ENCODE data around the gene TAS2R46. TPM values are rescaled to one million over a fixed set of nuclear protein-coding genes. Genes with fewer than 3 reads are reported as not detected.

TAS2R46 gene
- total and polyA plus RNA-seq, 2 experiments from 2014 or later: 0.45 to 5.0 TPM

DNA sequence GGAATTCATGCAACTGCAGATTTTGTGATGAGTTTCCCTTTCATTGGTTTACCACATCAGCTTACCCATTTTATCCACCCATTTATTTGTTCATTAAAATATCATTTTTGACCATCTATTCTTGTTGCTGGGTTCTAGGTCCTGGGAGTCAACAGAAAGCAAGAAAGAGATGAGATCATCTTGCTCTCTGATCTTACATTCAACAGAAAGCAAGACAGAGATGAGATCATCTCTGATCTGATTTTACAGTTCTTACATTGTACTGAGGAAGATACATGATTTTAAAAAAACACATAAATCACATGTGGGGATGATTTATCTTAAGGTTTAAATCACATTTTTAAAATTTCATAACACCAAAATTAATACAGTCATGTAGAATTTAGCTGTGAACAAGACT, 2.3 kb downstream of the TAS2R46 start:
- Histone ChIP-seq H2AFZ (no peak overlapping the region), H4K20me1 (replicated peaks; ENCODE audit: insufficient read depth) (no peaks in the 10 kb centered on the region), H3F3A (replicated peaks; ENCODE audit: low read depth) (no peaks in the 10 kb centered on the region), H3K79me2 (replicated peaks; ENCODE audit: insufficient read depth) (0 out of 2 replicates have a peak, but pooled peaks cover 4% of the 10 kb centered on the region), H3K4me3 (no peak overlapping the region), H3K27me3 (ENCODE audit: insufficient read depth) (no peaks in the 10 kb centered on the region), H3K9me2 (ENCODE audit: insufficient read depth) (no peaks in the 10 kb centered on the region; the same call in 1 of the 2 replicates), H3K27ac (ENCODE audit: low read depth) (no peak overlapping the region), H3K36me3 (ENCODE audit: insufficient read depth) (no peaks in the 10 kb centered on the region), H3K4me2 (no peak overlapping the region), H3K4me1 (ENCODE audit: insufficient read depth) (no peaks in the 10 kb centered on the region)
- Mint-ChIP-seq H3K36me3 (ENCODE audit: low read depth) (peaks cover 9% of the 10 kb centered on the region; the same call in 1 of the 3 replicates), H3K27me3 (ENCODE audit: insufficient read depth, low read depth, poor library complexity) (no peaks in the 10 kb centered on the region), H3K4me3 (no peak overlapping the region), H3K27ac (no peak overlapping the region), H3K4me1 (0 out of 3 replicates have a peak, but pooled peaks cover 5% of the 10 kb centered on the region), H3K9me3 (no peaks in the 10 kb centered on the region)
- no peak for DNase-seq (ENCODE audit: low spot score)
- no peak for TF ChIP-seq STAT1 (IDR thresholded peaks at IDR 0.05; ENCODE audit: unreplicated experiment)
- TF ChIP-seq JUNB (IDR thresholded peaks at IDR 0.05; ENCODE audit: unreplicated experiment): no peak
- TF ChIP-seq NANOG (IDR thresholded peaks at IDR 0.05; ENCODE audit: borderline replicate concordance): no peak
- TF ChIP-seq EZH2phosphoT487 (IDR thresholded peaks at IDR 0.05; ENCODE audit: unreplicated experiment): no peak
- TF ChIP-seq, protein P1, sequence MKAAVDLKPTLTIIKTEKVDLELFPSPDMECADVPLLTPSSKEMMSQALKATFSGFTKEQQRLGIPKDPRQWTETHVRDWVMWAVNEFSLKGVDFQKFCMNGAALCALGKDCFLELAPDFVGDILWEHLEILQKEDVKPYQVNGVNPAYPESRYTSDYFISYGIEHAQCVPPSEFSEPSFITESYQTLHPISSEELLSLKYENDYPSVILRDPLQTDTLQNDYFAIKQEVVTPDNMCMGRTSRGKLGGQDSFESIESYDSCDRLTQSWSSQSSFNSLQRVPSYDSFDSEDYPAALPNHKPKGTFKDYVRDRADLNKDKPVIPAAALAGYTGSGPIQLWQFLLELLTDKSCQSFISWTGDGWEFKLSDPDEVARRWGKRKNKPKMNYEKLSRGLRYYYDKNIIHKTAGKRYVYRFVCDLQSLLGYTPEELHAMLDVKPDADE (IDR thresholded peaks at IDR 0.05): no peak
- no peak for TF ChIP-seq CREB1 (CRISPR knock-in tag; IDR thresholded peaks at IDR 0.05; ENCODE audit: low read depth)
- no peak for TF ChIP-seq ZNF331 (CRISPR knock-in tag; IDR thresholded peaks at IDR 0.05; ENCODE audit: low read depth)
- no peak for TF ChIP-seq ZNF114 (CRISPR knock-in tag; IDR thresholded peaks at IDR 0.05)
- TF ChIP-seq, protein P2, sequence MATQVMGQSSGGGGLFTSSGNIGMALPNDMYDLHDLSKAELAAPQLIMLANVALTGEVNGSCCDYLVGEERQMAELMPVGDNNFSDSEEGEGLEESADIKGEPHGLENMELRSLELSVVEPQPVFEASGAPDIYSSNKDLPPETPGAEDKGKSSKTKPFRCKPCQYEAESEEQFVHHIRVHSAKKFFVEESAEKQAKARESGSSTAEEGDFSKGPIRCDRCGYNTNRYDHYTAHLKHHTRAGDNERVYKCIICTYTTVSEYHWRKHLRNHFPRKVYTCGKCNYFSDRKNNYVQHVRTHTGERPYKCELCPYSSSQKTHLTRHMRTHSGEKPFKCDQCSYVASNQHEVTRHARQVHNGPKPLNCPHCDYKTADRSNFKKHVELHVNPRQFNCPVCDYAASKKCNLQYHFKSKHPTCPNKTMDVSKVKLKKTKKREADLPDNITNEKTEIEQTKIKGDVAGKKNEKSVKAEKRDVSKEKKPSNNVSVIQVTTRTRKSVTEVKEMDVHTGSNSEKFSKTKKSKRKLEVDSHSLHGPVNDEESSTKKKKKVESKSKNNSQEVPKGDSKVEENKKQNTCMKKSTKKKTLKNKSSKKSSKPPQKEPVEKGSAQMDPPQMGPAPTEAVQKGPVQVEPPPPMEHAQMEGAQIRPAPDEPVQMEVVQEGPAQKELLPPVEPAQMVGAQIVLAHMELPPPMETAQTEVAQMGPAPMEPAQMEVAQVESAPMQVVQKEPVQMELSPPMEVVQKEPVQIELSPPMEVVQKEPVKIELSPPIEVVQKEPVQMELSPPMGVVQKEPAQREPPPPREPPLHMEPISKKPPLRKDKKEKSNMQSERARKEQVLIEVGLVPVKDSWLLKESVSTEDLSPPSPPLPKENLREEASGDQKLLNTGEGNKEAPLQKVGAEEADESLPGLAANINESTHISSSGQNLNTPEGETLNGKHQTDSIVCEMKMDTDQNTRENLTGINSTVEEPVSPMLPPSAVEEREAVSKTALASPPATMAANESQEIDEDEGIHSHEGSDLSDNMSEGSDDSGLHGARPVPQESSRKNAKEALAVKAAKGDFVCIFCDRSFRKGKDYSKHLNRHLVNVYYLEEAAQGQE (IDR thresholded peaks at IDR 0.05; ENCODE audit: unreplicated experiment): no peak
- TF ChIP-seq, protein P3, sequence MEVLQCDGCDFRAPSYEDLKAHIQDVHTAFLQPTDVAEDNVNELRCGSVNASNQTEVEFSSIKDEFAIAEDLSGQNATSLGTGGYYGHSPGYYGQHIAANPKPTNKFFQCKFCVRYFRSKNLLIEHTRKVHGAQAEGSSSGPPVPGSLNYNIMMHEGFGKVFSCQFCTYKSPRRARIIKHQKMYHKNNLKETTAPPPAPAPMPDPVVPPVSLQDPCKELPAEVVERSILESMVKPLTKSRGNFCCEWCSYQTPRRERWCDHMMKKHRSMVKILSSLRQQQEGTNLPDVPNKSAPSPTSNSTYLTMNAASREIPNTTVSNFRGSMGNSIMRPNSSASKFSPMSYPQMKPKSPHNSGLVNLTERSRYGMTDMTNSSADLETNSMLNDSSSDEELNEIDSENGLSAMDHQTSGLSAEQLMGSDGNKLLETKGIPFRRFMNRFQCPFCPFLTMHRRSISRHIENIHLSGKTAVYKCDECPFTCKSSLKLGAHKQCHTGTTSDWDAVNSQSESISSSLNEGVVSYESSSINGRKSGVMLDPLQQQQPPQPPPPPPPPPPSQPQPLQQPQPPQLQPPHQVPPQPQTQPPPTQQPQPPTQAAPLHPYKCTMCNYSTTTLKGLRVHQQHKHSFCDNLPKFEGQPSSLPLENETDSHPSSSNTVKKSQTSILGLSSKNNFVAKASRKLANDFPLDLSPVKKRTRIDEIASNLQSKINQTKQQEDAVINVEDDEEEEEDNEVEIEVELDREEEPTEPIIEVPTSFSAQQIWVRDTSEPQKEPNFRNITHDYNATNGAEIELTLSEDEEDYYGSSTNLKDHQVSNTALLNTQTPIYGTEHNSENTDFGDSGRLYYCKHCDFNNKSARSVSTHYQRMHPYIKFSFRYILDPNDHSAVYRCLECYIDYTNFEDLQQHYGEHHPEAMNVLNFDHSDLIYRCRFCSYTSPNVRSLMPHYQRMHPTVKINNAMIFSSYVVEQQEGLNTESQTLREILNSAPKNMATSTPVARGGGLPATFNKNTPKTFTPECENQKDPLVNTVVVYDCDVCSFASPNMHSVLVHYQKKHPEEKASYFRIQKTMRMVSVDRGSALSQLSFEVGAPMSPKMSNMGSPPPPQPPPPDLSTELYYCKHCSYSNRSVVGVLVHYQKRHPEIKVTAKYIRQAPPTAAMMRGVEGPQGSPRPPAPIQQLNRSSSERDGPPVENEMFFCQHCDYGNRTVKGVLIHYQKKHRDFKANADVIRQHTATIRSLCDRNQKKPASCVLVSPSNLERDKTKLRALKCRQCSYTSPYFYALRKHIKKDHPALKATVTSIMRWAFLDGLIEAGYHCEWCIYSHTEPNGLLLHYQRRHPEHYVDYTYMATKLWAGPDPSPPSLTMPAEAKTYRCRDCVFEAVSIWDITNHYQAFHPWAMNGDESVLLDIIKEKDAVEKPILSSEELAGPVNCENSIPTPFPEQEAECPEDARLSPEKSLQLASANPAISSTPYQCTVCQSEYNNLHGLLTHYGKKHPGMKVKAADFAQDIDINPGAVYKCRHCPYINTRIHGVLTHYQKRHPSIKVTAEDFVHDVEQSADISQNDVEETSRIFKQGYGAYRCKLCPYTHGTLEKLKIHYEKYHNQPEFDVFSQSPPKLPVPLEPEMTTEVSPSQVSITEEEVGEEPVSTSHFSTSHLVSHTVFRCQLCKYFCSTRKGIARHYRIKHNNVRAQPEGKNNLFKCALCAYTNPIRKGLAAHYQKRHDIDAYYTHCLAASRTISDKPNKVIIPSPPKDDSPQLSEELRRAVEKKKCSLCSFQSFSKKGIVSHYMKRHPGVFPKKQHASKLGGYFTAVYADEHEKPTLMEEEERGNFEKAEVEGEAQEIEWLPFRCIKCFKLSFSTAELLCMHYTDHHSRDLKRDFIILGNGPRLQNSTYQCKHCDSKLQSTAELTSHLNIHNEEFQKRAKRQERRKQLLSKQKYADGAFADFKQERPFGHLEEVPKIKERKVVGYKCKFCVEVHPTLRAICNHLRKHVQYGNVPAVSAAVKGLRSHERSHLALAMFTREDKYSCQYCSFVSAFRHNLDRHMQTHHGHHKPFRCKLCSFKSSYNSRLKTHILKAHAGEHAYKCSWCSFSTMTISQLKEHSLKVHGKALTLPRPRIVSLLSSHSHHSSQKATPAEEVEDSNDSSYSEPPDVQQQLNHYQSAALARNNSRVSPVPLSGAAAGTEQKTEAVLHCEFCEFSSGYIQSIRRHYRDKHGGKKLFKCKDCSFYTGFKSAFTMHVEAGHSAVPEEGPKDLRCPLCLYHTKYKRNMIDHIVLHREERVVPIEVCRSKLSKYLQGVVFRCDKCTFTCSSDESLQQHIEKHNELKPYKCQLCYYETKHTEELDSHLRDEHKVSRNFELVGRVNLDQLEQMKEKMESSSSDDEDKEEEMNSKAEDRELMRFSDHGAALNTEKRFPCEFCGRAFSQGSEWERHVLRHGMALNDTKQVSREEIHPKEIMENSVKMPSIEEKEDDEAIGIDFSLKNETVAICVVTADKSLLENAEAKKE (CRISPR knock-in tag; IDR thresholded peaks at IDR 0.05): no peak
- TF ChIP-seq, protein P4, sequence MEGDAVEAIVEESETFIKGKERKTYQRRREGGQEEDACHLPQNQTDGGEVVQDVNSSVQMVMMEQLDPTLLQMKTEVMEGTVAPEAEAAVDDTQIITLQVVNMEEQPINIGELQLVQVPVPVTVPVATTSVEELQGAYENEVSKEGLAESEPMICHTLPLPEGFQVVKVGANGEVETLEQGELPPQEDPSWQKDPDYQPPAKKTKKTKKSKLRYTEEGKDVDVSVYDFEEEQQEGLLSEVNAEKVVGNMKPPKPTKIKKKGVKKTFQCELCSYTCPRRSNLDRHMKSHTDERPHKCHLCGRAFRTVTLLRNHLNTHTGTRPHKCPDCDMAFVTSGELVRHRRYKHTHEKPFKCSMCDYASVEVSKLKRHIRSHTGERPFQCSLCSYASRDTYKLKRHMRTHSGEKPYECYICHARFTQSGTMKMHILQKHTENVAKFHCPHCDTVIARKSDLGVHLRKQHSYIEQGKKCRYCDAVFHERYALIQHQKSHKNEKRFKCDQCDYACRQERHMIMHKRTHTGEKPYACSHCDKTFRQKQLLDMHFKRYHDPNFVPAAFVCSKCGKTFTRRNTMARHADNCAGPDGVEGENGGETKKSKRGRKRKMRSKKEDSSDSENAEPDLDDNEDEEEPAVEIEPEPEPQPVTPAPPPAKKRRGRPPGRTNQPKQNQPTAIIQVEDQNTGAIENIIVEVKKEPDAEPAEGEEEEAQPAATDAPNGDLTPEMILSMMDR (conservative IDR thresholded peaks at IDR 0.05; ENCODE audit: low read depth in 2 of 2): no peak
- TF ChIP-seq POLR2AphosphoS5 (IDR thresholded peaks at IDR 0.05; ENCODE audit: low read depth): no peak
- TF ChIP-seq EZH2 (IDR thresholded peaks at IDR 0.05; ENCODE audit: low read depth, unreplicated experiment): no peak
- no peak for ATAC-seq
